SK-N-SH (cell line): Measurements from ENCODE around the gene CCDC78.

ENCODE experiments used
- FOXJ3 ChIP-seq: sonication (generic); formaldehyde crosslinking; IDR thresholded peaks from 2 replicates; pipeline ENCODE4 v1.5.1; 2020; ENCODE audit warnings: mild to moderate bottlenecking, missing genetic modification reagents
- NRF1 ChIP-seq: IDR thresholded peaks from 2 replicates; pipeline ENCODE4 v1.6.1; 2012; ENCODE audit warnings: low read depth, mild to moderate bottlenecking, low read length
- RAD21 ChIP-seq: IDR thresholded peaks from 2 replicates; pipeline ENCODE4 v1.6.1; 2012; ENCODE audit warnings: mild to moderate bottlenecking, low read length
- SIN3A ChIP-seq: IDR thresholded peaks from 2 replicates; pipeline ENCODE4 v1.6.1; 2012; ENCODE audit warnings: low read depth, mild to moderate bottlenecking, low read length, moderate library complexity, borderline replicate concordance
- TAF1 ChIP-seq: IDR thresholded peaks from 2 replicates; pipeline ENCODE4 v1.6.1; 2012; ENCODE audit warnings: low read depth, mild to moderate bottlenecking, low read length, moderate library complexity, borderline replicate concordance
- YY1 ChIP-seq: IDR thresholded peaks from 2 replicates; pipeline ENCODE4 v1.4.0; 2012; ENCODE audit warnings: low read depth, mild to moderate bottlenecking
- TF ChIP-seq, protein P1 (sequence below): IDR thresholded peaks from 2 replicates; pipeline ENCODE4 v1.4.0; 2012; ENCODE audit warnings: low read depth, borderline replicate concordance
- TF ChIP-seq, protein P2 (sequence below): IDR thresholded peaks from 2 replicates; pipeline ENCODE4 v1.4.0; 2012; ENCODE audit warnings: low read depth
- TF ChIP-seq, protein P3 (sequence below): fragments of 200-600 bp; sonication (generic); IDR thresholded peaks from 2 replicates; pipeline ENCODE4 v1.6.1; 2017; ENCODE audit warnings: antibody characterized with exemption, mild to moderate bottlenecking, moderate library complexity
- TF ChIP-seq, protein P4 (sequence below): fragments of 150-350 bp; IDR thresholded peaks from 2 replicates; pipeline ENCODE4 v1.6.1; 2017; ENCODE audit warnings: antibody characterized with exemption, low read length, low read depth, borderline replicate concordance

DNA sequence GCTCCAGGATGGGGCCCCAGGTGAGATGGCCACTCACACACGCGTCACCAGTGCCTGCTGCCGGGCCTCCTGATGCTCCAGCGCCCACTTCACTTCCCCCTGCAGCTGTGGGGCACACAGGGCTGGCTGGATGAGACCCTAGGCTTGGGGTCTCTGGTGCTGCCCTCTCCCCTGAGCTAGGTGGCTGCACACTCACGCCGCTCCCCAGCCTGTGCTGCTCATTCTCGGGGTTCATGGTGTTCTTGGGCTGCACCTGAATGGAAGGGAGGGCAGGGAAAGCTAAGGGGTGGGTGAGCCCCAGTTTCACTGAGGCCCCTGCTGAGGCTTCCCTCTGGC, 1.2 kb downstream of the CCDC78 start:
- TF ChIP-seq, protein P1, sequence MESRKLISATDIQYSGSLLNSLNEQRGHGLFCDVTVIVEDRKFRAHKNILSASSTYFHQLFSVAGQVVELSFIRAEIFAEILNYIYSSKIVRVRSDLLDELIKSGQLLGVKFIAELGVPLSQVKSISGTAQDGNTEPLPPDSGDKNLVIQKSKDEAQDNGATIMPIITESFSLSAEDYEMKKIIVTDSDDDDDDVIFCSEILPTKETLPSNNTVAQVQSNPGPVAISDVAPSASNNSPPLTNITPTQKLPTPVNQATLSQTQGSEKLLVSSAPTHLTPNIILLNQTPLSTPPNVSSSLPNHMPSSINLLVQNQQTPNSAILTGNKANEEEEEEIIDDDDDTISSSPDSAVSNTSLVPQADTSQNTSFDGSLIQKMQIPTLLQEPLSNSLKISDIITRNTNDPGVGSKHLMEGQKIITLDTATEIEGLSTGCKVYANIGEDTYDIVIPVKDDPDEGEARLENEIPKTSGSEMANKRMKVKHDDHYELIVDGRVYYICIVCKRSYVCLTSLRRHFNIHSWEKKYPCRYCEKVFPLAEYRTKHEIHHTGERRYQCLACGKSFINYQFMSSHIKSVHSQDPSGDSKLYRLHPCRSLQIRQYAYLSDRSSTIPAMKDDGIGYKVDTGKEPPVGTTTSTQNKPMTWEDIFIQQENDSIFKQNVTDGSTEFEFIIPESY: no peak
- TF ChIP-seq, protein P2, sequence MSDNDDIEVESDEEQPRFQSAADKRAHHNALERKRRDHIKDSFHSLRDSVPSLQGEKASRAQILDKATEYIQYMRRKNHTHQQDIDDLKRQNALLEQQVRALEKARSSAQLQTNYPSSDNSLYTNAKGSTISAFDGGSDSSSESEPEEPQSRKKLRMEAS: no peak
- TF ChIP-seq, protein P3, sequence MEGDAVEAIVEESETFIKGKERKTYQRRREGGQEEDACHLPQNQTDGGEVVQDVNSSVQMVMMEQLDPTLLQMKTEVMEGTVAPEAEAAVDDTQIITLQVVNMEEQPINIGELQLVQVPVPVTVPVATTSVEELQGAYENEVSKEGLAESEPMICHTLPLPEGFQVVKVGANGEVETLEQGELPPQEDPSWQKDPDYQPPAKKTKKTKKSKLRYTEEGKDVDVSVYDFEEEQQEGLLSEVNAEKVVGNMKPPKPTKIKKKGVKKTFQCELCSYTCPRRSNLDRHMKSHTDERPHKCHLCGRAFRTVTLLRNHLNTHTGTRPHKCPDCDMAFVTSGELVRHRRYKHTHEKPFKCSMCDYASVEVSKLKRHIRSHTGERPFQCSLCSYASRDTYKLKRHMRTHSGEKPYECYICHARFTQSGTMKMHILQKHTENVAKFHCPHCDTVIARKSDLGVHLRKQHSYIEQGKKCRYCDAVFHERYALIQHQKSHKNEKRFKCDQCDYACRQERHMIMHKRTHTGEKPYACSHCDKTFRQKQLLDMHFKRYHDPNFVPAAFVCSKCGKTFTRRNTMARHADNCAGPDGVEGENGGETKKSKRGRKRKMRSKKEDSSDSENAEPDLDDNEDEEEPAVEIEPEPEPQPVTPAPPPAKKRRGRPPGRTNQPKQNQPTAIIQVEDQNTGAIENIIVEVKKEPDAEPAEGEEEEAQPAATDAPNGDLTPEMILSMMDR: no peak
- TF ChIP-seq TAF1: no peak
- TF ChIP-seq NRF1: no peak
- TF ChIP-seq RAD21: no peak
- no peak for TF ChIP-seq YY1
- TF ChIP-seq, protein P4, sequence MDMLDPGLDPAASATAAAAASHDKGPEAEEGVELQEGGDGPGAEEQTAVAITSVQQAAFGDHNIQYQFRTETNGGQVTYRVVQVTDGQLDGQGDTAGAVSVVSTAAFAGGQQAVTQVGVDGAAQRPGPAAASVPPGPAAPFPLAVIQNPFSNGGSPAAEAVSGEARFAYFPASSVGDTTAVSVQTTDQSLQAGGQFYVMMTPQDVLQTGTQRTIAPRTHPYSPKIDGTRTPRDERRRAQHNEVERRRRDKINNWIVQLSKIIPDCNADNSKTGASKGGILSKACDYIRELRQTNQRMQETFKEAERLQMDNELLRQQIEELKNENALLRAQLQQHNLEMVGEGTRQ: no peak
- TF ChIP-seq SIN3A: no peak
- TF ChIP-seq FOXJ3 (CRISPR knock-in tag): no peak
